Endothelial cell (in vitro differentiated cells): ENCODE measurements around the gene RHO. TPM values are rescaled to one million over a fixed set of nuclear protein-coding genes. Genes with fewer than 3 reads are reported as not detected.
A peak's percentile ranks its signal among the peaks of the same experiment; 100 is the strongest.

ENCODE experiments used
- DNase-seq: peaks from one replicate; pipeline ENCODE4 v3.0.0; 2021; ENCODE audit warnings: low spot score
- H3K27ac Mint-ChIP-seq: one replicate; pipeline ENCODE4 v1.8.0; 2021; ENCODE audit warnings: mixed read lengths, inconsistent platforms; ENCODE audit not compliant: unreplicated experiment
- H3K27me3 Mint-ChIP-seq: one replicate; pipeline ENCODE4 v1.8.0; 2021; ENCODE audit warnings: mild to moderate bottlenecking, moderate library complexity, mixed read lengths, inconsistent platforms; ENCODE audit not compliant: unreplicated experiment
- H3K36me3 Mint-ChIP-seq: one replicate; pipeline ENCODE4 v1.8.0; 2021; ENCODE audit warnings: mild to moderate bottlenecking, low read depth, mixed read lengths, inconsistent platforms; ENCODE audit not compliant: unreplicated experiment
- H3K4me1 Mint-ChIP-seq: one replicate; pipeline ENCODE4 v1.8.0; 2021; ENCODE audit warnings: mild to moderate bottlenecking, mixed read lengths, inconsistent platforms; ENCODE audit not compliant: unreplicated experiment
- H3K4me3 Mint-ChIP-seq: one replicate; pipeline ENCODE4 v1.8.0; 2021; ENCODE audit warnings: mild to moderate bottlenecking, mixed read lengths, inconsistent platforms; ENCODE audit not compliant: unreplicated experiment
- H3K9me3 Mint-ChIP-seq: one replicate; pipeline ENCODE4 v1.8.0; 2021; ENCODE audit warnings: mixed read lengths, inconsistent platforms; ENCODE audit not compliant: unreplicated experiment
- total RNA-seq: library from RNA; stranded (reverse); fragmentation: NEBNext Ultra II Directional; extraction: Animal tissue kit (Norgen Biotek cat#: 25700); gene quantifications from one replicate; pipeline ENCODE4 v1.2.1, GENCODE V29; 2021; ENCODE audit not compliant: unreplicated experiment
- TF ChIP-seq, protein P1 (sequence below): fragments of 200-600 bp; sonication (generic); IDR thresholded peaks from one replicate; pipeline ENCODE4 v1.5.0; 2021; ENCODE audit warnings: antibody characterized with exemption; ENCODE audit not compliant: unreplicated experiment

The RHO gene
- total RNA-seq, 1 donor from 2014 or later = not detected

GRCh38 chr3:129553171-129553570, 24.7 kb downstream of the RHO start:
- TF ChIP-seq, protein P1, sequence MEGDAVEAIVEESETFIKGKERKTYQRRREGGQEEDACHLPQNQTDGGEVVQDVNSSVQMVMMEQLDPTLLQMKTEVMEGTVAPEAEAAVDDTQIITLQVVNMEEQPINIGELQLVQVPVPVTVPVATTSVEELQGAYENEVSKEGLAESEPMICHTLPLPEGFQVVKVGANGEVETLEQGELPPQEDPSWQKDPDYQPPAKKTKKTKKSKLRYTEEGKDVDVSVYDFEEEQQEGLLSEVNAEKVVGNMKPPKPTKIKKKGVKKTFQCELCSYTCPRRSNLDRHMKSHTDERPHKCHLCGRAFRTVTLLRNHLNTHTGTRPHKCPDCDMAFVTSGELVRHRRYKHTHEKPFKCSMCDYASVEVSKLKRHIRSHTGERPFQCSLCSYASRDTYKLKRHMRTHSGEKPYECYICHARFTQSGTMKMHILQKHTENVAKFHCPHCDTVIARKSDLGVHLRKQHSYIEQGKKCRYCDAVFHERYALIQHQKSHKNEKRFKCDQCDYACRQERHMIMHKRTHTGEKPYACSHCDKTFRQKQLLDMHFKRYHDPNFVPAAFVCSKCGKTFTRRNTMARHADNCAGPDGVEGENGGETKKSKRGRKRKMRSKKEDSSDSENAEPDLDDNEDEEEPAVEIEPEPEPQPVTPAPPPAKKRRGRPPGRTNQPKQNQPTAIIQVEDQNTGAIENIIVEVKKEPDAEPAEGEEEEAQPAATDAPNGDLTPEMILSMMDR = no peak
- Mint-ChIP-seq H3K9me3 (no peaks in the 10 kb centered on the region), H3K27ac (peak overlapping the region; percentile 69), H3K27me3 (peaks cover 64% of the 10 kb centered on the region), H3K4me1 (peaks cover 47% of the 10 kb centered on the region), H3K4me3 (peak overlapping the region; percentile 58), H3K36me3 (peaks cover 50% of the 10 kb centered on the region)
- DNase-seq = no peak

GRCh38 chr3:129553719-129554118, 25.3 kb downstream of the RHO start:
- Mint-ChIP-seq H3K9me3 (no peaks in the 10 kb centered on the region), H3K4me1 (peaks cover 46% of the 10 kb centered on the region), H3K36me3 (peaks cover 48% of the 10 kb centered on the region), H3K4me3 (peak overlapping the region; percentile 60), H3K27me3 (peaks cover 62% of the 10 kb centered on the region), H3K27ac (no peak overlapping the region)
- TF ChIP-seq, protein P1 = no peak
- DNase-seq = no peak

- no peak for DNase-seq
- TF ChIP-seq, protein P1 = no peak
- Mint-ChIP-seq H3K36me3 (peaks cover 48% of the 10 kb centered on the region), H3K4me3 (peak overlapping the region; percentile 60), H3K27me3 (peaks cover 56% of the 10 kb centered on the region), H3K9me3 (no peaks in the 10 kb centered on the region), H3K27ac (peak overlapping the region; percentile 88), H3K4me1 (peaks cover 42% of the 10 kb centered on the region)
Observed at GRCh38 chr3:129554356-129555152, 26.1 kb downstream of the RHO start.

- no peak overlapping the region for H3K27ac Mint-ChIP-seq
- no peak overlapping the region for H3K4me3 Mint-ChIP-seq
- DNase-seq = no peak
- H3K4me1 Mint-ChIP-seq = peaks cover 37% of the 10 kb centered on the region
- H3K9me3 Mint-ChIP-seq = no peaks in the 10 kb centered on the region
- TF ChIP-seq, protein P1 = no peak
- peaks cover 55% of the 10 kb centered on the region for H3K27me3 Mint-ChIP-seq
- peaks cover 48% of the 10 kb centered on the region for H3K36me3 Mint-ChIP-seq
Observed at GRCh38 chr3:129555153-129555550, 26.7 kb downstream of the RHO start.

GRCh38 chr3:129555616-129556357, 27.3 kb downstream of the RHO start:
- no peak for DNase-seq
- TF ChIP-seq, protein P1 = no peak
- H3K4me1 Mint-ChIP-seq = peaks cover 36% of the 10 kb centered on the region
- no peaks in the 10 kb centered on the region for H3K9me3 Mint-ChIP-seq
- peak overlapping the region; percentile 85 for H3K27ac Mint-ChIP-seq
- peaks cover 52% of the 10 kb centered on the region for H3K36me3 Mint-ChIP-seq
- H3K4me3 Mint-ChIP-seq = peak overlapping the region; percentile 56
- peaks cover 53% of the 10 kb centered on the region for H3K27me3 Mint-ChIP-seq
